ENCODE data around the gene PCDHGC3. TPM values are rescaled to one million over a fixed set of nuclear protein-coding genes. Genes with fewer than 3 reads are reported as not detected.

The PCDHGC3 gene
- total and polyA plus RNA-seq, 2 of the 13 experiments (the other 11 are each of a cell fraction or from before 2014, with no cell fraction given): 0.20 to 0.30 TPM

DNA sequence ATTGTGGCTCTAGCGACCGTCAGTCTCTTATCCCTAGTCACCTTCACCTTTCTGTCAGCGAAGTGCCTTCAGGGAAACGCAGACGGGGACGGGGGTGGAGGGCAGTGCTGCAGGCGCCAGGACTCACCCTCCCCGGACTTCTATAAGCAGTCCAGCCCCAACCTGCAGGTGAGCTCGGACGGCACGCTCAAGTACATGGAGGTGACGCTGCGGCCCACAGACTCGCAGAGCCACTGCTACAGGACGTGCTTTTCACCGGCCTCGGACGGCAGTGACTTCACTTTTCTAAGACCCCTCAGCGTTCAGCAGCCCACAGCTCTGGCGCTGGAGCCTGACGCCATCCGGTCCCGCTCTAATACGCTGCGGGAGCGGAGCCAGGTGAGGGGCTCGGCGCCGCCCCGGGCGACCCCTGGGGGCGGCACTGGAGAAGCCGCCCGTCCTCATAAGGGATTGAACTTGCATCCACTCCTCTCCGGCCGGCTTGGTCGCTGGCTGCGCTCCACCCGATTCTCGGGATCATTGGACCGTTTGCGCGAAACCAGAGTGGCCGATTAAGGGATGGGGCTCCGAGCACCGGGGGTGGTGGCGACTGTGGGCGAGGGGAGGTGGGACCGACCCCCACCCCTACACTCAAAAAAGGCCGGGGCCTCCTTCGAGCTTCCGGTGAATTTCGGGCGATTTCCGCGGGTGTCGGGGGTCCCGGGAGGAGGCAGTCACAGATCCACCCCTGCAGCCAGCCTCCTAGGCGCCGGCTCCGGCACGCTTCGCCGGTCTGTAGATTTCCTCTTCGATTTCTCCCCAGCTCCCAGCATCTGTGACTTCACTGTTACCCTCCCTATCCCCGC is 15.8 kb downstream of the PCDHGC3 start:
- WGBS (ENCODE audit: low lambda C conversion rate): 70% methylated on average over 32 of the region's 66 CpGs
- no peak overlapping the region for H2AFZ ChIP-seq (ENCODE audit: low read length)
- FAIRE-seq: no peak
- no peak overlapping the region for H3K4me3 ChIP-seq (replicated peaks in 1 of 3; ENCODE audit: insufficient read depth in 1 of 3, low read depth in 2 of 3, low read length in 3 of 3)
- no peak overlapping the region for H3K9ac ChIP-seq (ENCODE audit: insufficient read depth, low read depth, low read length)
- in situ Hi-C loops (cut with HindIII; ENCODE audit: extremely low pct_ligation_motif_present, low pct_unique_long_range_greater_than_20kb) (no loop called here), intact Hi-C loops (cut with micrococcal nuclease; ENCODE audit: unreplicated experiment) (no loop called here)
- H3K79me2 ChIP-seq (ENCODE audit: insufficient read depth, low read length): no peaks in the 10 kb centered on the region
- H4K20me1 ChIP-seq (ENCODE audit: insufficient read depth, low read length): no peaks in the 10 kb centered on the region
- peaks cover 1 to 27% of the 10 kb centered on the region in 2 experiments; a peak in 4 of 5 replicates for H3K27me3 ChIP-seq (ENCODE audit: control insufficient read depth in 1 of 2, insufficient read depth in 2 of 2, low read length in 2 of 2)
- no peak overlapping the region for H3K4me2 ChIP-seq (ENCODE audit: low read depth, low read length)
- ChIA-PET CTCF (ENCODE audit: low intra/inter-chr PET ratio, low total read pairs) (no interaction called here), POLR2A (no interaction called here)
- H3K4me1 ChIP-seq (ENCODE audit: insufficient read depth, low read length): no peaks in the 10 kb centered on the region
- no TSS peak for BruUV-seq (replicated peaks)
- no peaks in the 10 kb centered on the region for H3K36me3 ChIP-seq (replicated peaks in 1 of 2; ENCODE audit: control insufficient read depth in 1 of 2, insufficient read depth in 2 of 2, low read length in 2 of 2)
- no peak for TF ChIP-seq SIN3A (IDR thresholded peaks at IDR 0.05; ENCODE audit: borderline replicate concordance, low read depth, low read length)
- TF ChIP-seq ASH2L (IDR thresholded peaks at IDR 0.05; ENCODE audit: insufficient read length, low read depth, low read length): no peak
- TF ChIP-seq POLR2AphosphoS2 (IDR thresholded peaks at IDR 0.05; ENCODE audit: low read depth, low read length): no peak
- TF ChIP-seq, protein P1, sequence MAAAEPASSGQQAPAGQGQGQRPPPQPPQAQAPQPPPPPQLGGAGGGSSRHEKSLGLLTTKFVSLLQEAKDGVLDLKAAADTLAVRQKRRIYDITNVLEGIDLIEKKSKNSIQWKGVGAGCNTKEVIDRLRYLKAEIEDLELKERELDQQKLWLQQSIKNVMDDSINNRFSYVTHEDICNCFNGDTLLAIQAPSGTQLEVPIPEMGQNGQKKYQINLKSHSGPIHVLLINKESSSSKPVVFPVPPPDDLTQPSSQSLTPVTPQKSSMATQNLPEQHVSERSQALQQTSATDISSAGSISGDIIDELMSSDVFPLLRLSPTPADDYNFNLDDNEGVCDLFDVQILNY (CRISPR knock-in tag; conservative IDR thresholded peaks at IDR 0.05): no peak
- TF ChIP-seq ZNF24 (IDR thresholded peaks at IDR 0.05): no peak
- no peak for TF ChIP-seq ZNF382 (CRISPR knock-in tag; IDR thresholded peaks at IDR 0.05; ENCODE audit: borderline replicate concordance)
- TF ChIP-seq FOXJ3 (CRISPR knock-in tag; IDR thresholded peaks at IDR 0.05; ENCODE audit: borderline replicate concordance): no peak
- TF ChIP-seq, protein P2, sequence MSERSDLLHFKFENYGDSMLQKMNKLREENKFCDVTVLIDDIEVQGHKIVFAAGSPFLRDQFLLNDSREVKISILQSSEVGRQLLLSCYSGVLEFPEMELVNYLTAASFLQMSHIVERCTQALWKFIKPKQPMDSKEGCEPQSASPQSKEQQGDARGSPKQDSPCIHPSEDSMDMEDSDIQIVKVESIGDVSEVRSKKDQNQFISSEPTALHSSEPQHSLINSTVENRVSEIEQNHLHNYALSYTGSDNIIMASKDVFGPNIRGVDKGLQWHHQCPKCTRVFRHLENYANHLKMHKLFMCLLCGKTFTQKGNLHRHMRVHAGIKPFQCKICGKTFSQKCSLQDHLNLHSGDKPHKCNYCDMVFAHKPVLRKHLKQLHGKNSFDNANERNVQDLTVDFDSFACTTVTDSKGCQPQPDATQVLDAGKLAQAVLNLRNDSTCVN (CRISPR knock-in tag; IDR thresholded peaks at IDR 0.05; ENCODE audit: borderline replicate concordance): no peak
- no peak for TF ChIP-seq U2AF1 (optimal IDR thresholded peaks at IDR 0.05; ENCODE audit: low read depth, low read length)
- no peak for TF ChIP-seq RFXAP (CRISPR knock-in tag; IDR thresholded peaks at IDR 0.05; ENCODE audit: borderline replicate concordance)
- TF ChIP-seq ZNF260 (CRISPR knock-in tag; IDR thresholded peaks at IDR 0.05; ENCODE audit: borderline replicate concordance, low read depth): no peak
- TF ChIP-seq FOXK2 (IDR thresholded peaks at IDR 0.05): no peak
- TF ChIP-seq SATB2 (CRISPR knock-in tag; IDR thresholded peaks at IDR 0.05): no peak
- TF ChIP-seq ZNF746 (CRISPR knock-in tag; IDR thresholded peaks at IDR 0.05): no peak
- no peak for TF ChIP-seq KDM2A (CRISPR knock-in tag; IDR thresholded peaks at IDR 0.05; ENCODE audit: borderline replicate concordance, low read depth)
- no peak for TF ChIP-seq HMG20B (CRISPR knock-in tag; conservative IDR thresholded peaks at IDR 0.05)
- TF ChIP-seq PPARG (CRISPR knock-in tag; conservative IDR thresholded peaks at IDR 0.05): no peak
- no peaks in the 10 kb centered on the region for H3K9me3 ChIP-seq (ENCODE audit: low read length)
- H3K27ac ChIP-seq (ENCODE audit: extremely low read length, insufficient read depth, low read length): no peak overlapping the region
- no peak for DNase-seq (ENCODE audit: low spot score)
- ATAC-seq: no peak
